ENCODE results near the gene DRG2. TPM values are rescaled to one million over a fixed set of nuclear protein-coding genes. Genes with fewer than 3 reads are reported as not detected.

The DRG2 gene
- total and polyA plus RNA-seq, 2 of the 8 experiments (the other 6 are each of a cell fraction or from before 2014, with no cell fraction given) = 44.6 to 47.8 TPM

- H2BK15ac ChIP-seq (ENCODE audit: low read length) = no peak overlapping the region
- H2BK5ac ChIP-seq (ENCODE audit: low read depth, low read length) = no peak overlapping the region
- 80% methylated on average over 8 of the region's 8 CpGs; no CpG with 5 or more reads in 1 of the 2 experiments for WGBS, 2 experiments (ENCODE audit: extremely low coverage in 1 of 2, insufficient coverage in 1 of 2, insufficient read length in 1 of 2, insufficient replicate concordance in 2 of 2, low coverage in 1 of 2, low lambda C conversion rate in 2 of 2, missing lambda C conversion rate in 1 of 2)
- no peak overlapping the region for H4K8ac ChIP-seq (ENCODE audit: extremely low read depth, insufficient read depth, low read length)
- CTCF ChIA-PET (ENCODE audit: partially characterized antibody) = interaction anchor here (0.9 to 10.9 kb wide), 5 partner anchors 13 to 67 kb away, joined by 3 to 141 read pairs (median 99); no protein-coding TSS in a partner anchor
- no peak overlapping the region for H2AK5ac ChIP-seq (ENCODE audit: low read depth, low read length)
- H3K18ac ChIP-seq (ENCODE audit: extremely low read depth, low read length) = no peak overlapping the region
- no peak overlapping the region for H3K27ac ChIP-seq (ENCODE audit: low read depth, low read length)
- H3K79me2 ChIP-seq (ENCODE audit: control insufficient read depth in 1 of 2, insufficient read depth in 2 of 2, low read length in 2 of 2) = no peaks in the 10 kb centered on the region
- H3K23ac ChIP-seq (ENCODE audit: insufficient read length) = no peak overlapping the region
- no peak overlapping the region for H2BK12ac ChIP-seq (ENCODE audit: low read depth, low read length)
- H3K79me1 ChIP-seq (ENCODE audit: low read depth, low read length) = no peaks in the 10 kb centered on the region
- no peak overlapping the region for H3K14ac ChIP-seq (ENCODE audit: insufficient read length)
- no peak for FAIRE-seq
- no peak overlapping the region for H3K56ac ChIP-seq (replicated peaks; ENCODE audit: insufficient read length, low read depth, low read length)
- peaks cover 0 to 2% of the 10 kb centered on the region in 2 experiments for H4K20me1 ChIP-seq (replicated peaks in 1 of 2; ENCODE audit: control insufficient read depth in 1 of 2, insufficient read depth in 2 of 2, low read length in 2 of 2)
- POLR2A ChIA-PET (ENCODE audit: partially characterized antibody) = interaction anchor here (1.3 to 2.9 kb wide), 3 partner anchors 34 to 45 kb away, joined by 3 to 10 read pairs (median 4); partner anchors contain the start of gene ALKBH5
- no peaks in the 10 kb centered on the region; a peak in 2 of 7 replicates for H3K27me3 ChIP-seq (replicated peaks in 1 of 4; ENCODE audit: control insufficient read depth in 3 of 4, extremely low read depth in 1 of 4, insufficient read depth in 3 of 4, low read length in 3 of 4)
- no peak for DNase-seq (ENCODE audit: low read depth in 1 of 2, low spot score in 2 of 2)
- H3K36me3 ChIP-seq (ENCODE audit: control insufficient read depth in 2 of 4, insufficient read depth in 4 of 4, low read length in 3 of 4) = no peaks in the 10 kb centered on the region
- no peaks in the 10 kb centered on the region for H3K9me3 ChIP-seq (ENCODE audit: insufficient read depth in 2 of 2, low read depth in 1 of 2, low read length in 1 of 2)
- H3K4ac ChIP-seq (replicated peaks; ENCODE audit: insufficient read length, low read depth, low read length) = no peak overlapping the region
- H3K4me1 ChIP-seq (replicated peaks in 1 of 4; ENCODE audit: control insufficient read depth in 3 of 4, insufficient read depth in 4 of 4, low read length in 3 of 4) = peaks cover 0 to 11% (median under 1%) of the 10 kb centered on the region in 4 experiments; a peak in 4 of 7 replicates
- no peak overlapping the region for H4K5ac ChIP-seq (ENCODE audit: insufficient read length, low read depth, low read length)
- H2BK20ac ChIP-seq (ENCODE audit: low read length) = no peak overlapping the region
- H3K9ac ChIP-seq (replicated peaks in 1 of 4; ENCODE audit: extremely low read depth in 1 of 4, low read depth in 3 of 4, low read length in 3 of 4) = no peak overlapping the region
- no peak overlapping the region for H2BK120ac ChIP-seq (replicated peaks; ENCODE audit: low read depth, low read length)
- H2AFZ ChIP-seq (ENCODE audit: low read length) = no peak overlapping the region
- no peaks in the 10 kb centered on the region for H3K23me2 ChIP-seq (ENCODE audit: low read depth, low read length)
- H3K4me2 ChIP-seq (ENCODE audit: insufficient read depth in 1 of 2, low read depth in 2 of 2, low read length in 2 of 2) = no peak overlapping the region
- no peak overlapping the region for H4K91ac ChIP-seq (replicated peaks; ENCODE audit: insufficient read length, low read length)
- TF ChIP-seq MAX (IDR thresholded peaks at IDR 0.05) = no peak
- no peak for TF ChIP-seq SIRT6 (IDR thresholded peaks at IDR 0.05; ENCODE audit: low read length)
- no peak for TF ChIP-seq EGR1 (IDR thresholded peaks at IDR 0.05; ENCODE audit: borderline replicate concordance, low read depth, low read length)
- TF ChIP-seq SP1 (IDR thresholded peaks at IDR 0.05; ENCODE audit: low read depth, low read length) = no peak
- no peak for TF ChIP-seq KDM1A (IDR thresholded peaks at IDR 0.05; ENCODE audit: borderline replicate concordance, low read length)
- no peak overlapping the region for H3K4me3 ChIP-seq (ENCODE audit: extremely low read depth in 1 of 4, insufficient read depth in 2 of 4, low read depth in 3 of 4, low read length in 4 of 4)
Measured at GRCh38 chr17:18138065-18138749, 50.5 kb downstream of the DRG2 start.
